GM12878 (cell line): ENCODE data around the gene SORBS1. TPM values are rescaled to one million over a fixed set of nuclear protein-coding genes. Genes with fewer than 3 reads are reported as not detected.

ENCODE experiments used
- ATAC-seq: fragments of 200-7000 bp; cut with Tn5 transposase; 3 replicates; pipeline ENCODE4 v1.9.1; 2020; ENCODE audit warnings: mild to moderate bottlenecking, moderate library complexity
- BruUV-seq: library from RNA; stranded (reverse); fragments of 400-500 nt; replicated peaks from 2 replicates; lab custom pipeline; 2021; lab: Mats Ljungman, UMichigan
- CTCF ChIA-PET: fragments of 300-600 bp; sonication (Branson Sonifier 250); formaldehyde crosslinking; extraction: SDS; loops from one replicate; lab custom pipeline; 2021; ENCODE audit warnings: inconsistent platforms; lab: Yijun Ruan, JAX
- POLR2A ChIA-PET: fragments of 350-600 bp; formaldehyde crosslinking; extraction: SDS; loops from one replicate; lab custom pipeline; 2021; ENCODE audit warnings: inconsistent platforms; lab: Charles Lee
- RAD21 ChIA-PET: fragments of 300-600 bp; sonication (Branson Sonifier 250); formaldehyde crosslinking; loops from one replicate; lab custom pipeline; 2023; ENCODE audit warnings: antibody characterized with exemption; ENCODE audit not compliant: unreplicated experiment; lab: Charles Lee
- SMC1A ChIA-PET: fragments of 300-600 bp; sonication (Branson Sonifier 250); formaldehyde crosslinking; loops from one replicate; lab custom pipeline; 2023; ENCODE audit not compliant: unreplicated experiment, uncharacterized antibody; lab: Charles Lee
- DNase-seq: peaks from one replicate; pipeline ENCODE4 v3.0.0-alpha.2; 2011; ENCODE audit warnings: low read depth, low spot score
- FAIRE-seq: peaks from 3 replicates; lab custom pipeline; 2011; peaks lifted over from hg19 to GRCh38; lab: Jason Lieb, UNC
- H2AFZ ChIP-seq: 2 replicates; pipeline ENCODE4 v1.6.0; 2011; ENCODE audit warnings: low read depth, low read length, control low read depth; ENCODE audit not compliant: control insufficient read depth
- H3K27ac ChIP-seq: 2 replicates; pipeline ENCODE4 v1.5.1; 2011; ENCODE audit warnings: control low read depth; ENCODE audit not compliant: control insufficient read depth, insufficient read depth
- H3K27me3 ChIP-seq, 2 experiments: replicated peaks in 1 of 2; 2 replicates each; pipeline versions ENCODE4 v1.6.0 to v1.6.1; 2011; ENCODE audit warnings: low read length in 1 of 2; ENCODE audit not compliant: control insufficient read depth in 2 of 2, insufficient read depth in 2 of 2
- H3K36me3 ChIP-seq, 2 experiments: 2 replicates each; pipeline ENCODE4 v1.5.1; 2011; ENCODE audit warnings: low read length in 1 of 2; ENCODE audit not compliant: control insufficient read depth in 2 of 2, insufficient read depth in 2 of 2
- H3K4me1 ChIP-seq: 2 replicates; pipeline ENCODE4 v1.6.1; 2011; ENCODE audit warnings: mild to moderate bottlenecking, low read length, moderate library complexity, mixed read lengths; ENCODE audit not compliant: control insufficient read depth, insufficient read depth
- H3K4me2 ChIP-seq: 2 replicates; pipeline ENCODE4 v1.6.0; 2011; ENCODE audit warnings: control low read depth; ENCODE audit not compliant: control insufficient read depth, insufficient read depth
- H3K4me3 ChIP-seq: fragments of 200-600 bp; sonication (generic); 2 replicates; pipeline ENCODE4 v1.5.1; 2016
- H3K79me2 ChIP-seq: 2 replicates; pipeline ENCODE4 v1.6.0; 2011; ENCODE audit warnings: low read length; ENCODE audit not compliant: control insufficient read depth, insufficient read depth
- H3K9ac ChIP-seq: 2 replicates; pipeline ENCODE4 v1.8.0; 2011; ENCODE audit warnings: low read length, control low read depth, mixed read lengths; ENCODE audit not compliant: control insufficient read depth, insufficient read depth
- H3K9me3 ChIP-seq: replicated peaks from 3 replicates; pipeline ENCODE4 v1.5.1; 2011; ENCODE audit warnings: mild to moderate bottlenecking, low read length; ENCODE audit not compliant: control insufficient read depth, insufficient read depth
- H4K20me1 ChIP-seq: 2 replicates; pipeline ENCODE4 v1.6.0; 2011; ENCODE audit not compliant: control insufficient read depth, insufficient read depth
- CBX3 ChIP-seq: fragments of 200-600 bp; sonication (generic); IDR thresholded peaks from 2 replicates; pipeline ENCODE4 v1.6.1; 2016; ENCODE audit warnings: low read depth, borderline replicate concordance
- EP300 ChIP-seq, 2 experiments: fragments of 150-350 bp in 1 of 2; IDR thresholded peaks; 2 replicates each; pipeline ENCODE4 v1.6.1; 2011 to 2012; ENCODE audit warnings: low read depth in 2 of 2, low read length in 2 of 2, borderline replicate concordance in 1 of 2, improper control_type of control experiment in 1 of 2, inconsistent platforms in 1 of 2; ENCODE audit not compliant: control insufficient read depth in 1 of 2
- FOXK2 ChIP-seq: fragments of 450-650 bp; IDR thresholded peaks from 2 replicates; pipeline ENCODE4 v1.6.1; 2017; ENCODE audit warnings: mild to moderate bottlenecking, moderate library complexity
- MLLT1 ChIP-seq: fragments of 450-650 bp; IDR thresholded peaks from 2 replicates; pipeline ENCODE4 v1.6.1; 2016; ENCODE audit warnings: mild to moderate bottlenecking
- SMAD5 ChIP-seq: IDR thresholded peaks from 2 replicates; pipeline ENCODE4 v1.6.1; 2016; ENCODE audit warnings: antibody characterized with exemption, low read depth
- TARDBP ChIP-seq: IDR thresholded peaks from 2 replicates; pipeline ENCODE4 v1.6.1; 2016; ENCODE audit warnings: borderline replicate concordance
- WGBS: methylation state at CpG from one replicate; pipeline ENCODE4 v1.1.6; 2016; ENCODE audit warnings: low lambda C conversion rate; ENCODE audit not compliant: insufficient replicate concordance, insufficient coverage; ENCODE audit errors: missing lambda C conversion rate; 5-methylcytosine and 5-hydroxymethylcytosine counted together
- in situ Hi-C: fragments of 300-500 bp; cut with MboI; formaldehyde crosslinking; loops from 9 replicates; pipeline ENCODE4 v1.14.3; 2018; ENCODE audit warnings: mixed read lengths
- intact Hi-C: fragments of 100-400 bp; cut with micrococcal nuclease; formaldehyde crosslinking; loops from one replicate; pipeline ENCODE4 v1.14.2; 2022; ENCODE audit not compliant: unreplicated experiment
- polyA plus RNA-seq, 11 experiments: library from polyadenylated mRNA; depleted of rRNA in 4 of 11; unstranded in 6 of 11; stranded (reverse) in 5 of 11; fragments of >200 nt; fragmentation: Nextera tagmentation in 4 of 11; fragmentation: Illumina TruSeq in 1 of 11; extraction: Ambion mirVana in 4 of 11; extraction: Trizol in 1 of 11; gene quantifications; 1 replicate in 1 of 11; 2 replicates in 10 of 11; pipeline versions ENCODE4 v1.2.1 to v1.2.3, GENCODE V29; 2011 to 2016; ENCODE audit warnings: inconsistent platforms in 2 of 11, missing spikeins in 2 of 11, low read depth in 1 of 11
- total RNA-seq, 4 experiments: library from RNA; depleted of rRNA in 3 of 4; stranded (reverse); fragments of >200 nt in 3 of 4; fragmentation: Illumina TruSeq in 1 of 4; extraction: Trizol in 1 of 4; gene quantifications; 2 replicates each; pipeline versions ENCODE4 v1.2.1 to v1.2.3, GENCODE V29; 2013 to 2021
- TF ChIP-seq, protein P1 (sequence below): IDR thresholded peaks from 2 replicates; pipeline ENCODE4 v1.6.1; 2011; ENCODE audit warnings: borderline replicate concordance, low read depth, mild to moderate bottlenecking, moderate library complexity, low read length; ENCODE audit not compliant: insufficient read depth, poor library complexity, severe bottlenecking

SORBS1 gene
- total and polyA plus RNA-seq, 10 of the 15 experiments (the other 5 are each of a cell fraction or from before 2014, with no cell fraction given): 0.13 to 0.75 (median 0.39) TPM

DNA sequence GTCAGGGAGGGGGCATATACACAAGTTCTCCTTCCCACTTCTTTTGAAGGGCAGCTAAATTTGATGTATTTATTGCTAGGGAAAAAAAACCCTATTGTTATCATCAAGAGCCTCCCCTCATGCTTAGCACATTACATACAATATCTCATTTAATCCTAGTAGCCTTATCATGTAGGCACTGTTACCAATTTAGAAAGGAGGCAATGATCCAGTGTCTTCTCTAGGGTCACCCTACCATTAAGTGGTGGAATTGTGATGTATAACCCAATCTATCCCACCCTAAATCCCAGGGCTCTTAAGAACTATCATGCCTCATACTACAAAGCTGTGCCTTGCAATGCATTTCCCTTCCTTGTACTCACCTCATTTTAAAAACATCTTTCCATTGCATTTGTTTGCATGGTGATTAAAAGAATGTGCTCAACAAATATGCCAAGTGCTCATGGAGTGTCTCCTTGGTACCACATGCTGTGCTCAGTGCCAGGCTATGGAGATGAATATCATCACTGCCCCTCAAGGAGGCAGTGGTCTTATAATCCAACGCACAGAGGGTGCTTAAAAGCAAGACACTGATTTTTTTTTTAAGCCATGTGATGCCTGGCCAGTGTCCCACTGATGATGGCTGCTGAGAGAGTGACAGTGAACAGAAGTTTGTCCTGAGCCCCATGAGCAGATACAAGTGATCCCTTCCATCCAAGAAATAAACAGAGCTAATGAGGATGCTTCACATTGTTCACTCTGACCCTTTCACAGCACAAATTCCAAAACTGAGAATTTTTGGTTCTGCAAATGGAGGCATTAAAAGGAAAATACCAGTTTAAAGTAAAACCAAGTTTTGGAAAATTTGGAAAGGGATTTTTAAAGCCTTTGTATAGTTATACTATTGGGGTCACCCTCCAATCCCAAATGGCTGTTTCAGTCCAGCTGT lies 98.2 kb downstream of the SORBS1 start:
- in situ Hi-C loops (no loop called here), intact Hi-C loops (no loop called here)
- DNase-seq (no peak), FAIRE-seq (no peak), ATAC-seq (no peak)
- ChIA-PET POLR2A (no interaction called here), CTCF (interaction anchor here (0.9 kb wide), 1 partner anchor 88 kb away, joined by 3 read pairs; no protein-coding TSS in a partner anchor), RAD21 (no interaction called here), SMC1A (no interaction called here)
- Histone ChIP-seq H3K4me1 (no peaks in the 10 kb centered on the region), H3K27ac (no peak overlapping the region), H3K4me3 (no peak overlapping the region), H3K9me3 (no peaks in the 10 kb centered on the region), H2AFZ (no peak overlapping the region), H3K27me3 (peaks cover 0 to 2% of the 10 kb centered on the region in 2 experiments; a peak in 1 of 4 replicates), H3K9ac (no peak overlapping the region), H3K4me2 (no peak overlapping the region), H3K36me3 (no peaks in the 10 kb centered on the region), H3K79me2 (no peaks in the 10 kb centered on the region), H4K20me1 (no peaks in the 10 kb centered on the region)
- WGBS: 32% methylated on average over 1 of the region's 1 CpG
- TF ChIP-seq CBX3: no peak
- no peak for TF ChIP-seq EP300 (IDR thresholded peaks at IDR 0.05; ENCODE audit: borderline replicate concordance in 1 of 2, control insufficient read depth in 1 of 2, low read depth in 2 of 2, low read length in 2 of 2)
- no peak for TF ChIP-seq SMAD5
- TF ChIP-seq FOXK2: no peak
- TF ChIP-seq, protein P1, sequence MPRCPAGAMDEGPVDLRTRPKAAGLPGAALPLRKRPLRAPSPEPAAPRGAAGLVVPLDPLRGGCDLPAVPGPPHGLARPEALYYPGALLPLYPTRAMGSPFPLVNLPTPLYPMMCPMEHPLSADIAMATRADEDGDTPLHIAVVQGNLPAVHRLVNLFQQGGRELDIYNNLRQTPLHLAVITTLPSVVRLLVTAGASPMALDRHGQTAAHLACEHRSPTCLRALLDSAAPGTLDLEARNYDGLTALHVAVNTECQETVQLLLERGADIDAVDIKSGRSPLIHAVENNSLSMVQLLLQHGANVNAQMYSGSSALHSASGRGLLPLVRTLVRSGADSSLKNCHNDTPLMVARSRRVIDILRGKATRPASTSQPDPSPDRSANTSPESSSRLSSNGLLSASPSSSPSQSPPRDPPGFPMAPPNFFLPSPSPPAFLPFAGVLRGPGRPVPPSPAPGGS: no peak
- no peak for TF ChIP-seq TARDBP
- no peak for TF ChIP-seq MLLT1
- BruUV-seq: no TSS peak
